ENCODE results near the gene KAT5. TPM values are rescaled to one million over a fixed set of nuclear protein-coding genes. Genes with fewer than 3 reads are reported as not detected.

KAT5 gene
- total RNA-seq, 4 donors from 2014 or later = 49.7 to 84.9 (median 81.6) TPM

- H3K27me3 ChIP-seq = no peaks in the 10 kb centered on the region
- peaks cover 2 to 69% of the 10 kb centered on the region in 2 donors for H3K36me3 ChIP-seq
- no peak for ATAC-seq
- H3K4me3 ChIP-seq = no peak overlapping the region
- H3K9me3 ChIP-seq = no peaks in the 10 kb centered on the region
- peaks cover 3 to 63% (median 19%) of the 10 kb centered on the region in 3 donors for H3K4me1 ChIP-seq
- TF ChIP-seq CTCF (IDR thresholded peaks at IDR 0.05) = no peak
- WGBS, 2 donors (ENCODE audit: low coverage in 1 of 2) = 77 to 78% methylated on average over 3 to 7 of the region's 7 CpGs
- no peak overlapping the region for H3K27ac ChIP-seq
Measured at GRCh38 chr11:65716302-65716701, 4.2 kb downstream of the KAT5 start.

GRCh38 chr11:65716774-65717405 lies 4.8 kb downstream of the KAT5 start:
- 52 to 73% methylated on average over 2 to 5 of the region's 14 CpGs for WGBS, 2 donors (ENCODE audit: low coverage in 1 of 2)
- Histone ChIP-seq H3K27me3 (no peaks in the 10 kb centered on the region), H3K27ac (no peak overlapping the region), H3K9me3 (no peaks in the 10 kb centered on the region), H3K4me3 (no peak overlapping the region), H3K36me3 (peaks cover 2 to 69% of the 10 kb centered on the region in 2 donors), H3K4me1 (peaks cover 3 to 60% (median 19%) of the 10 kb centered on the region in 3 donors)
- TF ChIP-seq POLR2AphosphoS5 (IDR thresholded peaks at IDR 0.05) (no peak), POLR2A (IDR thresholded peaks at IDR 0.05) (no peak), EP300 (IDR thresholded peaks at IDR 0.05) (no peak), CTCF (IDR thresholded peaks at IDR 0.05) (no peak)
- no peak for ATAC-seq

- no peak for ATAC-seq
- H3K36me3 ChIP-seq = peaks cover 2 to 67% of the 10 kb centered on the region in 2 donors
Measured at GRCh38 chr11:65717906-65718305, 5.9 kb downstream of the KAT5 start.

GRCh38 chr11:65718531-65718930 lies 6.5 kb downstream of the KAT5 start:
- Histone ChIP-seq H3K27ac (peak overlapping the region in 3 of 4 donors; percentile 93 to 96 (median 93)), H3K36me3 (peaks cover 2 to 61% of the 10 kb centered on the region in 2 donors), H3K4me3 (peak overlapping the region in 1 of 2 donors; percentile 83), H3K4me1 (peaks cover 3 to 49% (median 11%) of the 10 kb centered on the region in 3 donors), H3K9me3 (no peaks in the 10 kb centered on the region), H3K27me3 (no peaks in the 10 kb centered on the region)
- TF ChIP-seq POLR2A (IDR thresholded peaks at IDR 0.05) (no peak), POLR2AphosphoS5 (IDR thresholded peaks at IDR 0.05) (no peak), EP300 (IDR thresholded peaks at IDR 0.05) (no peak), CTCF (IDR thresholded peaks at IDR 0.05) (no peak)
- no peak for ATAC-seq
- 67% methylated on average over 1 of the region's 4 CpGs; no CpG with 5 or more reads in 1 of the 2 donors for WGBS, 2 donors (ENCODE audit: low coverage in 1 of 2)

More at GRCh38 chr11:65717906-65718305, 5.9 kb downstream of the KAT5 start:
- H3K4me1 ChIP-seq = peaks cover 3 to 56% (median 16%) of the 10 kb centered on the region in 3 donors
- H3K4me3 ChIP-seq = no peak overlapping the region
- TF ChIP-seq POLR2AphosphoS5 (IDR thresholded peaks at IDR 0.05) (no peak), CTCF (IDR thresholded peaks at IDR 0.05) (no peak), EP300 (IDR thresholded peaks at IDR 0.05) (no peak), POLR2A (IDR thresholded peaks at IDR 0.05) (no peak)
- no peaks in the 10 kb centered on the region for H3K27me3 ChIP-seq
- no peaks in the 10 kb centered on the region for H3K9me3 ChIP-seq
- H3K27ac ChIP-seq = no peak overlapping the region
- 29 to 54% methylated on average over 1 to 6 of the region's 6 CpGs for WGBS, 2 donors (ENCODE audit: low coverage in 1 of 2)

GRCh38 chr11:65718964-65719492 lies 7.0 kb downstream of the KAT5 start:
- TF ChIP-seq POLR2A (IDR thresholded peaks at IDR 0.05) = no peak
- TF ChIP-seq POLR2AphosphoS5 (IDR thresholded peaks at IDR 0.05) = no peak
- no peak for TF ChIP-seq EP300 (IDR thresholded peaks at IDR 0.05)
- TF ChIP-seq CTCF (IDR thresholded peaks at IDR 0.05) = no peak
- Histone ChIP-seq H3K27ac (peak overlapping the region in 3 of 4 donors; percentile 93 to 96 (median 93)), H3K27me3 (no peaks in the 10 kb centered on the region), H3K4me1 (peaks cover 3 to 44% (median 11%) of the 10 kb centered on the region in 3 donors), H3K4me3 (peak overlapping the region in 1 of 2 donors; percentile 83), H3K36me3 (peaks cover 2 to 56% of the 10 kb centered on the region in 2 donors), H3K9me3 (no peaks in the 10 kb centered on the region)
- 20 to 33% methylated on average over 1 to 3 of the region's 10 CpGs for WGBS, 2 donors (ENCODE audit: low coverage in 1 of 2)
- ATAC-seq = no peak
